Spleen (tissue), 7 donors: ENCODE results near the gene CUL7.

Experiments
- CTCF ChIP-seq, 11 experiments: fragments of 200-600 bp in 7 of 11; fragments of 450-650 bp in 4 of 11; sonication (generic) in 4 of 11; IDR thresholded peaks in 8 of 11; conservative IDR thresholded peaks in 3 of 11; 1 replicate in 7 of 11; 2 replicates in 4 of 11; pipeline versions ENCODE4 v1.4.0 to v1.8.0; 2016 to 2021; ENCODE audit warnings: antibody characterized with exemption in 11 of 11, inconsistent platforms in 4 of 11, mild to moderate bottlenecking in 1 of 11
- POLR2A ChIP-seq, 3 donors: fragments of 450-650 bp; IDR thresholded peaks; one replicate each; pipeline ENCODE4 v1.5.1; 2017; ENCODE audit warnings: antibody characterized with exemption in 3 of 3, mild to moderate bottlenecking in 1 of 3
- donor health status: DM: no; HTN: no; CAD: no; lungs with moderate emphysema.
- donor health status: DM: no; HTN: no; CAD: no.
- donor health status: DM: no; HTN: no; CAD: no.

- TF ChIP-seq CTCF (IDR thresholded peaks at IDR 0.05 in 8 of 11, conservative IDR thresholded peaks at IDR 0.05 in 3 of 11) (no peak), POLR2A (IDR thresholded peaks at IDR 0.05) (no peak)
Measured at GRCh38 chr6:43092635-43093034, 39.0 kb upstream of the CUL7 start.
